HepG2 (cell line): ENCODE data around the gene FAM53C. TPM values are rescaled to one million over a fixed set of nuclear protein-coding genes. Genes with fewer than 3 reads are reported as not detected.

Source experiments
- ATAC-seq: fragments of 200-7000 bp; cut with Tn5 transposase; 3 replicates; pipeline ENCODE4 v1.9.1; 2020; ENCODE audit warnings: mild to moderate bottlenecking, moderate library complexity
- BruUV-seq: library from RNA; stranded (reverse); fragments of 400-500 nt; replicated peaks from 2 replicates; lab custom pipeline; 2021; lab: Mats Ljungman, UMichigan
- CTCF ChIA-PET: fragments of 300-600 bp; formaldehyde crosslinking; extraction: SDS; loops from one replicate; lab custom pipeline; 2021; ENCODE audit warnings: low total read pairs, inconsistent platforms, low intra/inter-chr PET ratio; lab: Yijun Ruan, JAX
- POLR2A ChIA-PET: fragments of 350-600 bp; sonication (Branson Sonifier 250); formaldehyde crosslinking; loops from one replicate; lab custom pipeline; 2020; ENCODE audit warnings: antibody characterized with exemption, inconsistent platforms; lab: Yijun Ruan, JAX
- DNase-seq: peaks from one replicate; pipeline ENCODE4 v3.0.0-alpha.2; 2015; ENCODE audit warnings: low spot score
- FAIRE-seq: peaks from 3 replicates; lab custom pipeline; 2011; peaks lifted over from hg19 to GRCh38; lab: Jason Lieb, UNC
- H2AFZ ChIP-seq: one replicate; pipeline ENCODE4 v1.6.1; 2011; ENCODE audit warnings: low read length, inconsistent platforms
- H3K27ac ChIP-seq: fragments of 300-600 bp; 3 replicates; pipeline ENCODE4 v1.8.0; 2011; ENCODE audit warnings: mixed run types, mild to moderate bottlenecking, mixed read lengths, low read length, inconsistent platforms; ENCODE audit not compliant: insufficient read depth; ENCODE audit errors: extremely low read length
- H3K27me3 ChIP-seq, 2 experiments: fragments of 200-600 bp in 1 of 2; 2 replicates in 1 of 2; 3 replicates in 1 of 2; pipeline versions ENCODE4 v1.6.0 to v1.8.0; 2011; ENCODE audit warnings: low read length in 2 of 2, mild to moderate bottlenecking in 2 of 2, moderate library complexity in 2 of 2, inconsistent platforms in 1 of 2; ENCODE audit not compliant: insufficient read depth in 2 of 2, control insufficient read depth in 1 of 2
- H3K36me3 ChIP-seq, 2 experiments: fragments of 200-600 bp in 1 of 2; replicated peaks in 1 of 2; 2 replicates in 1 of 2; 3 replicates in 1 of 2; pipeline versions ENCODE4 v1.5.1 to v1.8.0; 2011; ENCODE audit warnings: low read length in 2 of 2, inconsistent platforms in 1 of 2; ENCODE audit not compliant: insufficient read depth in 2 of 2, control insufficient read depth in 1 of 2
- H3K4me1 ChIP-seq: 2 replicates; pipeline ENCODE4 v1.5.1; 2012; ENCODE audit warnings: low read length, inconsistent platforms; ENCODE audit not compliant: insufficient read depth
- H3K4me2 ChIP-seq: 2 replicates; pipeline ENCODE4 v1.6.0; 2011; ENCODE audit warnings: low read depth, low read length, inconsistent platforms
- H3K4me3 ChIP-seq, 3 experiments: fragments of 200-600 bp in 1 of 3; sonication (generic), shearing (Covaris generic) in 1 of 3; replicated peaks in 1 of 3; 2 replicates each; pipeline ENCODE4 v1.5.1; 2011 to 2016; ENCODE audit warnings: low read length in 3 of 3, inconsistent platforms in 2 of 3, low read depth in 2 of 3, mild to moderate bottlenecking in 2 of 3, control low read depth in 1 of 3, mixed read lengths in 1 of 3; ENCODE audit not compliant: insufficient read depth in 1 of 3
- H3K79me2 ChIP-seq: one replicate; pipeline ENCODE4 v1.6.1; 2011; ENCODE audit warnings: low read length, inconsistent platforms; ENCODE audit not compliant: insufficient read depth
- H3K9ac ChIP-seq: 2 replicates; pipeline ENCODE4 v1.6.0; 2011; ENCODE audit warnings: mild to moderate bottlenecking, low read depth, low read length, inconsistent platforms; ENCODE audit not compliant: insufficient read depth
- H3K9me3 ChIP-seq: 2 replicates; pipeline ENCODE4 v1.5.1; 2012; ENCODE audit warnings: mild to moderate bottlenecking, low read length
- H4K20me1 ChIP-seq: 2 replicates; pipeline ENCODE4 v1.6.0; 2011; ENCODE audit warnings: inconsistent platforms, mild to moderate bottlenecking, low read length, moderate library complexity; ENCODE audit not compliant: insufficient read depth
- FOSL2 ChIP-seq: sonication (generic); formaldehyde crosslinking; IDR thresholded peaks from 2 replicates; pipeline ENCODE4 v1.4.0; 2020; ENCODE audit warnings: missing genetic modification reagents
- TP53 ChIP-seq: sonication (generic); formaldehyde crosslinking; conservative IDR thresholded peaks from 2 replicates; pipeline ENCODE4 v1.4.0; 2020; ENCODE audit warnings: missing genetic modification reagents
- ZNF770 ChIP-seq: sonication (generic); formaldehyde crosslinking; IDR thresholded peaks from 2 replicates; pipeline ENCODE4 v1.5.0; 2020; ENCODE audit warnings: mild to moderate bottlenecking, missing genetic modification reagents
- WGBS: methylation state at CpG from one replicate; pipeline ENCODE4 v1.1.6; 2017; ENCODE audit warnings: low lambda C conversion rate; 5-methylcytosine and 5-hydroxymethylcytosine counted together
- in situ Hi-C: cut with HindIII; loops from 2 replicates; pipeline ENCODE4 v1.10.0; 2017; ENCODE audit warnings: low pct_unique_long_range_greater_than_20kb; ENCODE audit not compliant: extremely low pct_ligation_motif_present
- intact Hi-C: fragments of 100-400 bp; cut with micrococcal nuclease; formaldehyde crosslinking; loops from one replicate; pipeline ENCODE4 v1.10.0; 2022; ENCODE audit not compliant: unreplicated experiment
- polyA plus RNA-seq, 8 experiments: library from polyadenylated mRNA; depleted of rRNA in 3 of 8; stranded (reverse) in 7 of 8; unstranded in 1 of 8; fragments of >200 nt; fragmentation: Illumina TruSeq in 4 of 8; extraction: Trizol in 4 of 8; gene quantifications; 2 replicates each; pipeline versions ENCODE4 v1.2.1 to v1.2.3, GENCODE V29; 2011 to 2016; ENCODE audit warnings: low read depth in 4 of 8, missing spikeins in 1 of 8, mixed read lengths in 1 of 8; ENCODE audit not compliant: insufficient read depth in 1 of 8
- total RNA-seq, 5 experiments: library from RNA; depleted of rRNA; stranded (reverse); fragments of >200 nt; fragmentation: Illumina TruSeq; extraction: Trizol; gene quantifications; 2 replicates each; pipeline ENCODE4 v1.2.3, GENCODE V29; 2016; ENCODE audit warnings: low read depth in 1 of 5

FAM53C gene
- total and polyA plus RNA-seq, 2 of the 13 experiments (the other 11 are each of a cell fraction or from before 2014, with no cell fraction given), result 26.9 to 30.1 TPM

GRCh38 chr5:138334867-138335447 lies 3.1 kb upstream of the FAM53C start:
- Histone ChIP-seq H3K4me2 (no peak overlapping the region), H3K27me3 (no peaks in the 10 kb centered on the region; a peak in 1 of 5 replicates), H3K9me3 (no peaks in the 10 kb centered on the region), H3K9ac (no peak overlapping the region), H4K20me1 (peaks cover 4% of the 10 kb centered on the region; the same call in 1 of the 2 replicates), H3K4me3 (no peak overlapping the region), H3K36me3 (no peaks in the 10 kb centered on the region), H2AFZ (no peak overlapping the region), H3K27ac (no peak overlapping the region), H3K79me2 (peaks cover 27% of the 10 kb centered on the region), H3K4me1 (peaks cover 48% of the 10 kb centered on the region)
- CTCF ChIA-PET, result interaction anchor here (1.5 kb wide), 1 partner anchor 17 kb away, joined by 3 read pairs; no protein-coding TSS in a partner anchor
- WGBS, result 13% methylated on average over 3 of the region's 3 CpGs
- TF ChIP-seq ZNF770 (CRISPR knock-in tag), result no peak
- no peak for TF ChIP-seq TP53
- TF ChIP-seq FOSL2 (CRISPR knock-in tag), result peak; percentile 36; the same call in 1 of the 2 replicates
- no TSS peak for BruUV-seq
- intact Hi-C loops, result loop anchor here (10.0 kb wide), 1 partner anchor 210 kb away; the partner anchor contains the start of gene ETF1
- no peak for DNase-seq
- FAIRE-seq, result no peak
- in situ Hi-C loops, result no loop called here
- ATAC-seq, result no peak
- POLR2A ChIA-PET, result no interaction called here
